Mesothelial cell of epicardium (in vitro differentiated cells): ENCODE results near the gene RAPGEF6. TPM values are rescaled to one million over a fixed set of nuclear protein-coding genes. Genes with fewer than 3 reads are reported as not detected.
A peak's percentile ranks its signal among the peaks of the same experiment; 100 is the strongest.

ENCODE experiments used
- DNase-seq, 2 experiments: peaks; one replicate each; pipeline ENCODE4 v3.0.0; 2021; ENCODE audit warnings: low spot score in 2 of 2; ENCODE audit not compliant: unreplicated experiment in 2 of 2
- H3K27ac Mint-ChIP-seq: 2 replicates; pipeline ENCODE4 v1.8.0; 2021; ENCODE audit warnings: mixed read lengths
- H3K27me3 Mint-ChIP-seq: 2 replicates; pipeline ENCODE4 v1.8.0; 2021; ENCODE audit warnings: low read depth, mixed read lengths
- H3K36me3 Mint-ChIP-seq: 2 replicates; pipeline ENCODE4 v1.8.0; 2021; ENCODE audit warnings: mixed read lengths
- H3K4me1 Mint-ChIP-seq: 2 replicates; pipeline ENCODE4 v1.8.0; 2021; ENCODE audit warnings: mixed read lengths
- H3K4me3 Mint-ChIP-seq: 2 replicates; pipeline ENCODE4 v1.8.0; 2021; ENCODE audit warnings: mild to moderate bottlenecking, moderate library complexity, mixed read lengths
- H3K9me3 Mint-ChIP-seq: 2 replicates; pipeline ENCODE4 v1.8.0; 2021; ENCODE audit warnings: mixed read lengths
- total RNA-seq: library from RNA; stranded (reverse); gene quantifications from 3 replicates; pipeline ENCODE4 v1.2.1, GENCODE V29; 2021
- TF ChIP-seq, protein P1 (sequence below): fragments of 200-600 bp; sonication (generic); IDR thresholded peaks from one replicate; pipeline ENCODE4 v1.5.0; 2021; ENCODE audit warnings: antibody characterized with exemption; ENCODE audit not compliant: unreplicated experiment

RAPGEF6 gene
- total RNA-seq, 1 donor from 2014 or later: 29.0 TPM

GRCh38 chr5:131423056-131423455 is 212.0 kb downstream of the RAPGEF6 start:
- Mint-ChIP-seq H3K4me3 (no peak overlapping the region), H3K4me1 (peaks cover 15% of the 10 kb centered on the region), H3K36me3 (peaks cover 5% of the 10 kb centered on the region), H3K9me3 (no peaks in the 10 kb centered on the region), H3K27ac (no peak overlapping the region), H3K27me3 (no peaks in the 10 kb centered on the region)
- TF ChIP-seq, protein P1, sequence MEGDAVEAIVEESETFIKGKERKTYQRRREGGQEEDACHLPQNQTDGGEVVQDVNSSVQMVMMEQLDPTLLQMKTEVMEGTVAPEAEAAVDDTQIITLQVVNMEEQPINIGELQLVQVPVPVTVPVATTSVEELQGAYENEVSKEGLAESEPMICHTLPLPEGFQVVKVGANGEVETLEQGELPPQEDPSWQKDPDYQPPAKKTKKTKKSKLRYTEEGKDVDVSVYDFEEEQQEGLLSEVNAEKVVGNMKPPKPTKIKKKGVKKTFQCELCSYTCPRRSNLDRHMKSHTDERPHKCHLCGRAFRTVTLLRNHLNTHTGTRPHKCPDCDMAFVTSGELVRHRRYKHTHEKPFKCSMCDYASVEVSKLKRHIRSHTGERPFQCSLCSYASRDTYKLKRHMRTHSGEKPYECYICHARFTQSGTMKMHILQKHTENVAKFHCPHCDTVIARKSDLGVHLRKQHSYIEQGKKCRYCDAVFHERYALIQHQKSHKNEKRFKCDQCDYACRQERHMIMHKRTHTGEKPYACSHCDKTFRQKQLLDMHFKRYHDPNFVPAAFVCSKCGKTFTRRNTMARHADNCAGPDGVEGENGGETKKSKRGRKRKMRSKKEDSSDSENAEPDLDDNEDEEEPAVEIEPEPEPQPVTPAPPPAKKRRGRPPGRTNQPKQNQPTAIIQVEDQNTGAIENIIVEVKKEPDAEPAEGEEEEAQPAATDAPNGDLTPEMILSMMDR: no peak
- no peak for DNase-seq

GRCh38 chr5:131419877-131420276 is 215.2 kb downstream of the RAPGEF6 start:
- H3K4me3 Mint-ChIP-seq: no peak overlapping the region
- H3K9me3 Mint-ChIP-seq: no peaks in the 10 kb centered on the region
- H3K27ac Mint-ChIP-seq: no peak overlapping the region
- no peaks in the 10 kb centered on the region for H3K27me3 Mint-ChIP-seq
- H3K4me1 Mint-ChIP-seq: peaks cover 2% of the 10 kb centered on the region
- H3K36me3 Mint-ChIP-seq: peaks cover 5% of the 10 kb centered on the region
- TF ChIP-seq, protein P1: no peak
- no peak for DNase-seq

DNA sequence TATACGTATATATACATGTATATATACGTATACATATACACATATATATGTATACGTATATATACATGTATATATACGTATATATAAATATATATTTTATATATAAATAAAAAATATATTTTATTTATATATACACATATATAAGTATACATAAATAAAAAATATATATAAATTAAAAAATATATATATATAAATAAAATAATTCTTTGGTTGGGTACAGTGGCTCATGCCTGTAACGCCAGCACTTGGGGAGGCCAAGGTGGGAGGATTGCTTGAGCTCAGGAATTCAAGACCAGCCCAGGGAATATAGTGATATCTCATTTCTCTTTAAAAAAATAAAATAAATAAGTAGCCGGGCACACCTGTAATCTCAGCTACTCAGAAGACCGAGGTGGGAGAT is 216.2 kb downstream of the RAPGEF6 start:
- no peaks in the 10 kb centered on the region for H3K27me3 Mint-ChIP-seq
- peaks cover 5% of the 10 kb centered on the region for H3K36me3 Mint-ChIP-seq
- H3K4me1 Mint-ChIP-seq: peaks cover 2% of the 10 kb centered on the region
- no peak overlapping the region for H3K27ac Mint-ChIP-seq
- no peak overlapping the region for H3K4me3 Mint-ChIP-seq
- H3K9me3 Mint-ChIP-seq: no peaks in the 10 kb centered on the region
- TF ChIP-seq, protein P1: no peak
- no peak for DNase-seq

- TF ChIP-seq, protein P1: peak; percentile 88
- peak; percentile 60 to 81 for DNase-seq
These were observed 217.7 kb downstream of the RAPGEF6 start for GRCh38 chr5:131417240-131417869.

DNA sequence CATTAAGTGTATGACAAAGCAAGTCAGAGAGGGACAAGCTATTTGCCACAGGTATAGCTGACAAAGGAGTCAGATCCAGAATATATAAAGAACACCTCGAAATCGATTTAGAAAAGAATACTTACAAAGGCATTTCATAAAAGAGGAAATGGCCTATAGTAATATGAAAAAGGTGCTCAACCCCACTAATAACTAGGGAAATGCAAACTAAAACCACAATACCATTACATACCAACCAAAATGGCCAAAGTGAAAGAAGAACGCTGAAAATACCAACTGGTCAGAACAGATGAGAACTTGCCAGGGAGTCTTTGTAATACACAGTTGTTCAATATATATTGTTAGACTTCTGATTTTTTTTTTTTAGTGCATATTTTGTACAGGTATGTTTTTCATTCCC is 218.3 kb downstream of the RAPGEF6 start:
- Mint-ChIP-seq H3K36me3 (peaks cover 5% of the 10 kb centered on the region), H3K4me3 (no peak overlapping the region), H3K4me1 (peaks cover 2% of the 10 kb centered on the region), H3K9me3 (no peaks in the 10 kb centered on the region), H3K27ac (no peak overlapping the region), H3K27me3 (no peaks in the 10 kb centered on the region)
- DNase-seq: no peak
- TF ChIP-seq, protein P1: no peak

More at GRCh38 chr5:131417240-131417869, 217.7 kb downstream of the RAPGEF6 start:
- no peaks in the 10 kb centered on the region for H3K27me3 Mint-ChIP-seq
- peaks cover 2% of the 10 kb centered on the region for H3K4me1 Mint-ChIP-seq
- no peaks in the 10 kb centered on the region for H3K9me3 Mint-ChIP-seq
- no peak overlapping the region for H3K4me3 Mint-ChIP-seq
- H3K36me3 Mint-ChIP-seq: peaks cover 5% of the 10 kb centered on the region
- no peak overlapping the region for H3K27ac Mint-ChIP-seq
